Measurements from ENCODE around the gene RPS27.
A peak's percentile ranks its signal among the peaks of the same experiment; 100 is the strongest.

The RPS27 gene

GRCh38 chr1:153956997-153957715 is 33.4 kb upstream of the RPS27 start:
- peaks cover 64% of the 10 kb centered on the region for H3K4me1 Mint-ChIP-seq (ENCODE audit: low read depth)
- H3K27ac Mint-ChIP-seq, result peak overlapping the region; percentile 92
- H3K9me3 Mint-ChIP-seq, result no peaks in the 10 kb centered on the region
- peaks cover 36% of the 10 kb centered on the region for H3K36me3 Mint-ChIP-seq (ENCODE audit: low read depth)
- no peaks in the 10 kb centered on the region for H3K27me3 Mint-ChIP-seq
- peak overlapping the region; percentile 94 for H3K4me3 Mint-ChIP-seq

- H3K27ac Mint-ChIP-seq, result peak overlapping the region; percentile 92
- H3K9me3 Mint-ChIP-seq, result no peaks in the 10 kb centered on the region
- H3K27me3 Mint-ChIP-seq, result no peaks in the 10 kb centered on the region
- H3K4me1 Mint-ChIP-seq (ENCODE audit: low read depth), result peaks cover 70% of the 10 kb centered on the region
- H3K4me3 Mint-ChIP-seq, result peak overlapping the region; percentile 94
- H3K36me3 Mint-ChIP-seq (ENCODE audit: low read depth), result peaks cover 30% of the 10 kb centered on the region
Measured at GRCh38 chr1:153957744-153958110, 32.8 kb upstream of the RPS27 start.

DNA sequence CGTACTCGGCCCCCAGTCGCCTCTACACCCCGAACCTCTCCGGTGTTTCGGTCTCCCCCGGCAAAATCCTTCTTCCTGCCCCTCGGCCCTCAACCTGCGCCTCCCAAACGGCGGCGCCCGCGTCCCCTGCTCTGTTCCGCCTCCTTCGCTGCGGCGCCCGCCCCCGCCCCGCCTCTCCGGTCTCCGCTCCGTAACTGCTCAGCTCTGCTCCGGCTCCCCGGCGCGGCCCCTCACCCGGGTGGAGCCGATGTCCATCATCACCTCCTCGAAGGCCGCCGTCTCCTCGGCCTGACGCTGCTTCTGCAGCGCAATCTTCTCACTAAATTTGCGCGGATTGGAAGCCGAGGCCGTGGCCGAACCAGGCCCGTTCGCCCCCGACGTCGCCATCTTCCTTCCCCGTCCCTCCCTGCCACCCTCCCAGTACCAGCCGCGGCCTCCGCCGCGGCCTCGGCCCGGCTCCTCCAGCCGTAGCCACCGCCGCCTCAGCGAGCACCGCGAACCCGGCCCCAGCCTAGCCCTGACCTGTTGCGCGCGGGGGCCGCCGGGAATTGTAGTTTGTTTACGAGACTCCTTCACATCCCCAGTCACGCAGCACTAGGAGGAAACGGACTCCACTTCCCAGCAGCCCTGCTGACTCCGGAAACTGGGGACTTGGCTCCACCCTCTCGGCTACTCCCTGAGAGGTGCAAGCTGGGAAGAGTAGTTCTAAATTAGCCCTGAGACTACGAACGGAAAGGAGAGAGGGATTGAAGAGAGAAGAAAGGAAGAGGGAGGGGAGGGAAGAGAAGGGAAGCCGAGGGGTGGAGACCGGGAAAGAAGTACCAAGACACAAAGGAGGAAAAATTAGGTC is 32.2 kb upstream of the RPS27 start, which contains the start of gene CRTC2:
TSS of gene CRTC2 (minus strand) at position 502 of the 850 bp plus-strand sequence. CDS start at position 387, 115 bp downstream.
- H3K27ac Mint-ChIP-seq, result peak within 1 kb of the TSS; percentile 92
- H3K36me3 Mint-ChIP-seq (ENCODE audit: low read depth), result peaks cover 28% of the 10 kb centered on the region
- H3K9me3 Mint-ChIP-seq, result no peaks in the 10 kb centered on the region
- peak within 1 kb of the TSS; percentile 94 for H3K4me3 Mint-ChIP-seq
- no peaks in the 10 kb centered on the region for H3K27me3 Mint-ChIP-seq
- H3K4me1 Mint-ChIP-seq (ENCODE audit: low read depth), result peaks cover 72% of the 10 kb centered on the region

DNA sequence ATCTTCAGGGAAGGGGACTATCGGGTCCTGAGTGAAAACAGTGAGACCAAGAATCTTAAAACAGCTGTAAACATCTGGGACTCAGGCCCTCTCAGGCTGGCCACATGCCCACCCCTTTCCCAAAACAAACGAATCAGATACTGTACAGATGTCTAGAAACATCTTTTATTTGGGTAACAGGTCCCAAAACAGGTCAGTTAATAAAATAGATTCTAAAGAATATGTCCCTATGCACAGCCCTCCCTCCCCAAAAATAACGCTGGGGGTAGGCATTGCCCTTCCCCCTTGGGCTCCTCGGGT is 31.7 kb upstream of the RPS27 start:
- Mint-ChIP-seq H3K36me3 (ENCODE audit: low read depth) (peaks cover 25% of the 10 kb centered on the region), H3K4me3 (peak overlapping the region; percentile 94), H3K4me1 (ENCODE audit: low read depth) (peaks cover 77% of the 10 kb centered on the region), H3K27me3 (no peaks in the 10 kb centered on the region), H3K9me3 (no peaks in the 10 kb centered on the region), H3K27ac (peak overlapping the region; percentile 92)

DNA sequence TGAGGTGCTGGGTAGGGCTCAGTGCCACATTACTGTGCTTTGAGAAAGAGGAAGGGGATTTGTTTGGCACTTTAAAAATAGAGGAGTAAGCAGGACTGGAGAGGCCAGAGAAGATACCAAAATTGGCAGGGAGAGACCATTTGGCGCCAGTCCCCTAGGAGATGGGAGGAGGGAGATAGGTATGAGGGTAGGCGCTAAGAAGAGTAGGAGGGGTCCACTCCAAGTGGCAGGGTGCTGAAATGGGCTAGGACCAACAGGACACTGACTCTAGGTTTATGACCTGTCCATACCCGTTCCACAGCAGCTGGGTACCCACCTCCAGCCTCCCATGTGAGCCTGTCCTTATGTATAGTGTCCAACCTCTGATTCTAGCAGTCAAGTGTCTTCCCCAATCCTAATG is 31.1 kb upstream of the RPS27 start:
- H3K9me3 Mint-ChIP-seq, result no peaks in the 10 kb centered on the region
- H3K4me1 Mint-ChIP-seq (ENCODE audit: low read depth), result peaks cover 76% of the 10 kb centered on the region
- H3K4me3 Mint-ChIP-seq, result peak overlapping the region; percentile 94
- H3K27ac Mint-ChIP-seq, result peak overlapping the region; percentile 92
- H3K27me3 Mint-ChIP-seq, result no peaks in the 10 kb centered on the region
- H3K36me3 Mint-ChIP-seq (ENCODE audit: low read depth), result peaks cover 19% of the 10 kb centered on the region

- peaks cover 17% of the 10 kb centered on the region for H3K36me3 Mint-ChIP-seq (ENCODE audit: low read depth)
- H3K9me3 Mint-ChIP-seq, result no peaks in the 10 kb centered on the region
- peaks cover 72% of the 10 kb centered on the region for H3K4me1 Mint-ChIP-seq (ENCODE audit: low read depth)
- no peaks in the 10 kb centered on the region for H3K27me3 Mint-ChIP-seq
- no peak overlapping the region for H3K4me3 Mint-ChIP-seq
- H3K27ac Mint-ChIP-seq, result peak overlapping the region; percentile 34
Measured at GRCh38 chr1:153960206-153960605, 30.4 kb upstream of the RPS27 start.

- Mint-ChIP-seq H3K9me3 (no peaks in the 10 kb centered on the region), H3K4me3 (peak overlapping the region; percentile 91)
Measured at GRCh38 chr1:153961421-153961820, 29.1 kb upstream of the RPS27 start.

DNA sequence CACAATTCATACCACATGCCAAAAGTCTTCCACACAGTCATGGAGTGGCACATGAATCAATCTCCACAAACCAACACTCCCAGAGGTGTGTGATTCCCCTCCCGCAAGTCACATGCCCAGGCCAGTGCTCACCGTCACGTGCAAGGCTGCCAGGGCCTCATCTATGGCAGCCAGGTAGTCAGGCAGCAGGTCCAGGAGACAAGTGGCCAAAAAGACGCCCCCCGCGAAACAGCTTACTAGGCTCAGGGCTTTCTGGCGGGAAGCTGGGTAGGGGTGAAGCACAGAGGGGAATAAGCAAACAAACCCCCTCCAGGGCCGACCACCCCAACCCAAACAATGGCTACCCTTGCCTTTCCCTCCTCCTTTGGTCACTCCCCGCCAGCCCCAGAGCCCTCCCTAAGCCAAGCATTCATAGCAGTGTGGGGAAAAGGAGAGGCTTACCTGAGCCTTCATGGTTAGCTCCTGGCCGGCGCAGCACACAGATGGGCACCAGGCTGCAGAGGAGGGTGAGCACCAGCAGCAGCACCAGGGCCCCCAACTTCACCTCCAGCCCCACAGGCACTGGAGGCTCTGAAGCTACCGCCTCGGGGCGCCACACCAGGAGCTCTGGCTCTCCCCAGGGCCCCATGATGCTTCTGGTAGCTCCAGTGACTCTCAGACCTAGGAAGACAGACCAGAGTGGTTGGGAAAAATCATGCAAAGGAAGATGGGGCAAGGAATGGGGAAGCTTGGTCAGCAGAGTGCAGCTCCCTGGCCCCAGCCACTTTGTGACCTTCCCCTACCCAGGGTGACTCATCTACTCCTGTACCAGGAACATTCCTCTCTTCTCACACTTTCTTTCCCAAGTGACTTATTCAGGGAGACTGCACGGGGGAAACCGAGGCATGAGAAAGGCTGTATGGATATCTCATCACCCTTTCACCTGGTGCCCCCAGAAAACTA is 28.2 kb upstream of the RPS27 start:
- H3K4me1 Mint-ChIP-seq (ENCODE audit: low read depth), result peaks cover 73% of the 10 kb centered on the region
- no peaks in the 10 kb centered on the region for H3K27me3 Mint-ChIP-seq
- H3K4me3 Mint-ChIP-seq, result peak overlapping the region; percentile 91

More at GRCh38 chr1:153961421-153961820, 29.1 kb upstream of the RPS27 start:
- peak overlapping the region; percentile 34 for H3K27ac Mint-ChIP-seq
- H3K27me3 Mint-ChIP-seq, result no peaks in the 10 kb centered on the region
- peaks cover 21% of the 10 kb centered on the region for H3K36me3 Mint-ChIP-seq (ENCODE audit: low read depth)
- peaks cover 75% of the 10 kb centered on the region for H3K4me1 Mint-ChIP-seq (ENCODE audit: low read depth)

DNA sequence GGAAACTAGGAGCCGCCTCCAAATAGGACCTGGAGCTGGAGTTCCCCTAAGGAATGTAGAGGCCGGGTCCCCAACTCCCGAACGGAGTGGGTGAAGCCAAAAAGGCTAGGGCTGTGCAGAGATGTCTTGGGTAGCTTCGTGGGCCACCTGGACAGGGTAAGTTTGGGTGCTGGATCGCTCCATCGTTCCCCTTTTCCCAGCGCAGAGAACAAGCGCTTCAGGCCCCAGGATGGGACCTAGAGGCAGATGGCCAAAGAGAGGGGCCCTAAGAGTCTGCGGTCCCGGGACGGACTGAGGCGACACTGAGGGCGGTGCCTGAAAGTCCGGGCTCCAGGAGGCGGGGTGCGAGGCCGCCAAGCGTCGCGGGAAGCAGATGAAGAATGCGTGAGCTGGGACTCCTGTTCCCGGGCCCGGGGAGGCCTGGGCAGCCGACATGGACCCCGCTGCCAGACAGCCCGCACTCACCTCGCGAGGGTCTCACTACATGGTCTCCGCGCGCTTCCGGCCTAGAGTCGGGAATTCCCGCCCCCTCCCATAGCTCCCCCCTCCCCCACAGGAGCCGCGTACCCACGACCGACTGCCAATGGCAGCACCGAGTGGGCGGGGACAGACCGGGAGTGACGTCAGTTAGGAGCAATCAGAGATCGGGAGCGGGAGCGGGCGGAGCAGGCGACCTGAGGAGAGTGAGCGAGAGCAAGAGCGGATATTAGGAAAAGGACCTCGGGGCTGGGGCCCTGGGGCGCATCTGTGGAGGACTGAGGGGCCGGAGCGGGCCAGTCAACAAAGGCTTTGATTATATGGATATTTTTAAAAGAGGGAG is 27.3 kb upstream of the RPS27 start, which contains the start of gene SLC39A1:
TSS of gene SLC39A1 (minus strand) at position 508 of the 820 bp plus-strand sequence. CDS start 822 bp downstream, outside the sequence.
- Mint-ChIP-seq H3K9me3 (no peaks in the 10 kb centered on the region), H3K27ac (peak within 1 kb of the TSS; percentile 93), H3K36me3 (ENCODE audit: low read depth) (peaks cover 21% of the 10 kb centered on the region), H3K27me3 (no peaks in the 10 kb centered on the region), H3K4me3 (peak within 1 kb of the TSS; percentile 91), H3K4me1 (ENCODE audit: low read depth) (peaks cover 77% of the 10 kb centered on the region)

More for the DNA sequence above, 28.2 kb upstream of the RPS27 start:
- Mint-ChIP-seq H3K36me3 (ENCODE audit: low read depth) (peaks cover 21% of the 10 kb centered on the region), H3K9me3 (no peaks in the 10 kb centered on the region), H3K27ac (peak overlapping the region; percentile 93)

DNA sequence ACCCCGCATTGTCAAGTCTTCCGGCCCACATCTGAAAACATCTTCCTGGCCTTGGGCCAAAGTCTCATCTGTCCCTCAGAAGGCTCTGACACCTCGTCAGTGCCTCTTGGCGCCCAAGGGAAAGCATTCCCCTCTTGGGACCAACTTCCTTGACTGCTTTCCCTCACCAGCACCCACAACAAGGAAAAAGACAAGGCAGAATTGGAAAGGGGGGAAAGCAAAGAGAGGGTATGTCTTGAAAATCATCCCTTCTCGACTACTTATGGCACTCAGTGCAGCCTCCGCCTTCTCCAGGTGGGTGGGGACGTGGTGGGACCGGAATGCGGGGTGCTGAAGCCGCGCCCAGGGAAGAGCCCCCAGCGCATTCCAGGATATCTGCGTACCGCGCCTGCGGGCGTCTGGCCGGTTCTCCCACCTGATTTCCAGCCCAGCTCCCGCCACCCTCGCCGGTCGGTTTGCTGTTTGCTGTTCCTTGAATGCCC is 26.7 kb upstream of the RPS27 start:
- H3K4me3 Mint-ChIP-seq, result peak overlapping the region; percentile 91
- H3K9me3 Mint-ChIP-seq, result no peaks in the 10 kb centered on the region
- H3K27me3 Mint-ChIP-seq, result no peaks in the 10 kb centered on the region
- H3K27ac Mint-ChIP-seq, result peak overlapping the region; percentile 93
- H3K36me3 Mint-ChIP-seq (ENCODE audit: low read depth), result peaks cover 21% of the 10 kb centered on the region
- H3K4me1 Mint-ChIP-seq (ENCODE audit: low read depth), result peaks cover 77% of the 10 kb centered on the region

DNA sequence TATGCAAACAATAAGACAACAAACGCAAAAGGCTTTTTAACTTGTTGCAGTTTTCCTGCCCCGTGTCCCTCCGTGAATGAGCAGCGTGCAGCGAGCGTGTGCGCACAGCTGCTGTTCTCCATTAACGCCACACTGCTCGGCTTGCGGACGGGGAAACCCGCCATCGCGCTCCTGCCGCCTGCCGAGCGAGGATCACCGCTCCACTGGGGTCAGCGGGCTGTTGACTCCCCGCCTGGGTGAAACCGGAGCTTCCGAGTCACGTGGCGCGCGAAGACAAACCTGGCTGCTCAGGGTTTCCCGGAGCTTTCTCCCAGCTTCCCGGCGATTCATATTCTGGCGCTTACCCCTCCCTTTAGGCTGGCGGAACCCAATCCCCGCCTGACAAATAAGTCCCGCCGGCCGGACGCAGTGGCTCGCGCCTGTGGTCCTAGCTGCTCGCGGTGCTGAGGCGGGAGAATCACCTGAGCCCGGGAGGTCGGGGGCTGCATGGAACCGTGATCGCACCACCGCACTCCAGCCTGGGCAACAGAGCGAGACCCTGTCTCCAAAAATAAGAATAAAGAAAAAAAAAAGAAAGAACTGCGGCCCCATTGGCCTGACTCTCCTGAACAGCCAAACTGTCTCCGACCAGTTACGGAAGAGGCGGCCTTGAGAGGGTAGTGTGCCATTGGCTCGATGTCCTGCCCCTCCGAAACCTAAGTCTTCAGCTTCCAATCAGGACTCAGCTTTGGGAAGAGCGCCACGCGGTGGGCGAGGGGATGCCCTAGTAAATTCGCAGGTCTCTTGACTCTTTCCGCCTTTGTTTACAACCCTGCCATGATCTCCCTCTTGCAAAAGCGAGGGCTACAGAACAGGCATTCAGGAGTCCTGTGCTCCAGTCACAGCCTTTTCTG is 23.2 kb upstream of the RPS27 start, which contains the start of gene CREB3L4:
TSS of gene CREB3L4 (plus strand) at position 796 of the 893 bp plus-strand sequence. CDS start 624 bp downstream, outside the sequence.
- Mint-ChIP-seq H3K4me3 (peak within 1 kb of the TSS; percentile 93), H3K27ac (peak within 1 kb of the TSS; percentile 96), H3K4me1 (ENCODE audit: low read depth) (peaks cover 59% of the 10 kb centered on the region), H3K36me3 (ENCODE audit: low read depth) (peaks cover 4% of the 10 kb centered on the region), H3K9me3 (no peaks in the 10 kb centered on the region), H3K27me3 (no peaks in the 10 kb centered on the region)

- Mint-ChIP-seq H3K27ac (peak overlapping the region; percentile 96), H3K4me3 (peak overlapping the region; percentile 93), H3K9me3 (no peaks in the 10 kb centered on the region), H3K4me1 (ENCODE audit: low read depth) (peaks cover 60% of the 10 kb centered on the region), H3K36me3 (ENCODE audit: low read depth) (peaks cover 4% of the 10 kb centered on the region), H3K27me3 (no peaks in the 10 kb centered on the region)
Measured at GRCh38 chr1:153968000-153968363, 22.6 kb upstream of the RPS27 start.

GRCh38 chr1:153968408-153968807 is 22.2 kb upstream of the RPS27 start:
- peaks cover 61% of the 10 kb centered on the region for H3K4me1 Mint-ChIP-seq (ENCODE audit: low read depth)

More at GRCh38 chr1:153968408-153968807, 22.2 kb upstream of the RPS27 start:
- no peaks in the 10 kb centered on the region for H3K9me3 Mint-ChIP-seq
- H3K36me3 Mint-ChIP-seq (ENCODE audit: low read depth), result peaks cover 4% of the 10 kb centered on the region
- H3K4me3 Mint-ChIP-seq, result peak overlapping the region; percentile 27
- no peaks in the 10 kb centered on the region for H3K27me3 Mint-ChIP-seq
- H3K27ac Mint-ChIP-seq, result no peak overlapping the region
